ENCODE measurements around the gene PXDN.
"Not testable (repeated sequence)": the region's sequence is repeated elsewhere in the genome, so short reads cannot be mapped to it uniquely, and the experiment has no call there.

PXDN gene

DNA sequence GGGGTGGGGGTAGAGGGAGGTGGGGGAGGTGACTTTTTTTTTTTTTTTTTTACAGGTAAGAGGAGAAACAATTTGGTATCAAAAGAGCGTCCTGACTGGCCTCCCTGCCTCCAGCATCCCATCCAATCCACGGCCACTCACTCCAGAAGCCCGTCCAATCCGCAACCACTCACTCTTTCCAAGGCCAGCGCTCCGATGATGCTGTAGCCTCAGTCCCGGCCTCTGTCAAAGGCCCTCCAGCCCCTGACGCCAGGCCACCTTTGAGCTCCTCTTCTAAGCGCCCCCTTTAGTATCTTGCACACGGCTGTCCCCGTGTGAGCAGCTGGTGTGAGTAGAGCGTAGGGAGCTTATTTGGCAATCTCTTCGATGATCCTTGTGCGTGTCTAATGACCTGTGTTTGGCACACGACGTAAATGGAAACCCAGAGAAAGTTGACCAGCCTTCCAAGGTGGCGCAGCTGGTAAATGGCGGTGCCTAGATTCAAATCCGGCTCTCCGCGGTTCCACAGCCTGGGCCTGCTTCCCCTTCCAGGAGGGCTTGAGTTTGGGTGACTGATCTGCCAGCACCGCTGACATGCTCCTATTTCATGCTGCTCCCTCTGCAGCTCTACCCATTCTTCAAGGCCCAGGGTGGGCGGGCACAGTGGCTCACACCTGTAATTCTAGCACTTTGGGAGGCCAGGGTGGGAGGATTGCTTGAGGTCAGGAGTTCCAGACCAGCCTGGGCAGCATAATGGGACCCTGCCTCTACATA lies 23.8 kb upstream of the PXDN start:
- no peak overlapping the region for H3K4me3 ChIP-seq (ENCODE audit: low read depth, low read length)
- DNase-seq (ENCODE audit: low read depth): no peak
- TF ChIP-seq, protein P1, sequence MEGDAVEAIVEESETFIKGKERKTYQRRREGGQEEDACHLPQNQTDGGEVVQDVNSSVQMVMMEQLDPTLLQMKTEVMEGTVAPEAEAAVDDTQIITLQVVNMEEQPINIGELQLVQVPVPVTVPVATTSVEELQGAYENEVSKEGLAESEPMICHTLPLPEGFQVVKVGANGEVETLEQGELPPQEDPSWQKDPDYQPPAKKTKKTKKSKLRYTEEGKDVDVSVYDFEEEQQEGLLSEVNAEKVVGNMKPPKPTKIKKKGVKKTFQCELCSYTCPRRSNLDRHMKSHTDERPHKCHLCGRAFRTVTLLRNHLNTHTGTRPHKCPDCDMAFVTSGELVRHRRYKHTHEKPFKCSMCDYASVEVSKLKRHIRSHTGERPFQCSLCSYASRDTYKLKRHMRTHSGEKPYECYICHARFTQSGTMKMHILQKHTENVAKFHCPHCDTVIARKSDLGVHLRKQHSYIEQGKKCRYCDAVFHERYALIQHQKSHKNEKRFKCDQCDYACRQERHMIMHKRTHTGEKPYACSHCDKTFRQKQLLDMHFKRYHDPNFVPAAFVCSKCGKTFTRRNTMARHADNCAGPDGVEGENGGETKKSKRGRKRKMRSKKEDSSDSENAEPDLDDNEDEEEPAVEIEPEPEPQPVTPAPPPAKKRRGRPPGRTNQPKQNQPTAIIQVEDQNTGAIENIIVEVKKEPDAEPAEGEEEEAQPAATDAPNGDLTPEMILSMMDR (conservative IDR thresholded peaks at IDR 0.05; ENCODE audit: low read depth, low read length): no peak

DNA sequence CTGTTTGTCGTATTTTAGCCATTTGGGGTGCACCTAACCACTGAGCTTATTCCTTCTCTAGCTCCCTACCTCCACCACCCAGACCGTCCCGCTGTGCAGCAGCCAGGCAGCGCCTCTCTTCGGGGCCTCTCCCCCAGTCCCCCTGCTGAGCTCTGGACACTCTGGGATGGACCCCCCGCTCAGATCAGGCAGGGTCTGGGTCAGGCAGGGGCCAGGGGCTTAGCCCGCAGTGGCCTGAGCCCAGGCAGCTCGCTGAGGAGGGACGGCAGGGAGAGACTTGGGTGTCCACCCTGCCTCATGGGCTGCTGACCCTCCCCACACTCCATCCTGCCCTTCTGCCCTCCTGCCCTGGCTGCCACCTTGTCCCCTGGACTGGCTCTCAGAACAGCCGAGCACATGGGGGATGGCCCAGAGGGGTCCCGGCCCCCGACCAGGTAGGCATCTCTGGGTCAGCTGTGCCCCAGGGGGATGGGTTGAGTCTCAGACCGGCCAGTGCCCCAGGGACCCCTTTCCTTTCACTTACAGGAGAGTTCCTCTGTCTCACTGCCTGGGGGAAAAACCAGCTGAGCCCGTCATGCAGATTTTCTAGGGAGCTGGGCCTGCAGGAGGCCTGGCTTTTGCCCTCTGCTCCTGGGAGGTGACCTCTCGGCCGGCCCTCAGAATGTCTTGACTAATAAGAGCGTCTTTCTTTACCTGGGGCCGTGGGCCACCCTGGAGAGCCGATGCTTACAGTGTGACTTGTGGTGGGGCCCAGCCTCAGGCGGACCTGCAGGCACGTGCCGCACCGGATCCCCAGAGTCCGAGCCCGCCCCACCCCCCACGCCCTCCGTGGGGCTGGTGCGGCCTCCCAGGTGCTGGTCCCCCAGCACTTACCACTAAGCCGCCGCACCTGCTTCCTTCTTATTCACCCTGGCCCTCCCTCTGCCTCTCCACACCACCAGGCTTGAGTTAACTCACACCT lies 22.8 kb upstream of the PXDN start:
- DNase-seq (ENCODE audit: low read depth): no peak
- TF ChIP-seq, protein P1 (conservative IDR thresholded peaks at IDR 0.05; ENCODE audit: low read depth, low read length): no peak
- H3K4me3 ChIP-seq (ENCODE audit: low read depth, low read length): no peak overlapping the region

DNA sequence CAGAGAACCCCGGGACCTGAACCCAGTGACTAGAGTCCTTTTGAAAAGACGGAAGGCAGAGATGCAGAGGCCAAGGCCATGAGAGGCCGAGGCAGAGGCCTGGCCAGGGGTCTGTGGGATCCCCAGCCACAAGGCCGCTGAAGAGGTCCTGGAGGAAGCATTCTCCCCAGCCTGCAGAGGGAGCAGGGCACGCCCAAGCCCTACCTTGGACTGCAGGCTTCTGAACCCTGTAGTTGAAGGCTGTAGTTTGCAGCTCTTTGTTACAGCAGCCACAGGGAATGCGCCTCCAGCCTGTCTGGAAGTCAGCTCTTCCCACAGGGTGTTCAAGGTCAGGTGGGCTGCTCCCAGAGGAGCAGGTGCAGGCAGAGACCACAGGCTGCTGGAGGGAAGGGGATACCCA lies 22.1 kb upstream of the PXDN start:
- DNase-seq (ENCODE audit: low read depth): no peak
- no peak overlapping the region for H3K4me3 ChIP-seq (ENCODE audit: low read depth, low read length)
- TF ChIP-seq, protein P1 (conservative IDR thresholded peaks at IDR 0.05; ENCODE audit: low read depth, low read length): no peak

DNA sequence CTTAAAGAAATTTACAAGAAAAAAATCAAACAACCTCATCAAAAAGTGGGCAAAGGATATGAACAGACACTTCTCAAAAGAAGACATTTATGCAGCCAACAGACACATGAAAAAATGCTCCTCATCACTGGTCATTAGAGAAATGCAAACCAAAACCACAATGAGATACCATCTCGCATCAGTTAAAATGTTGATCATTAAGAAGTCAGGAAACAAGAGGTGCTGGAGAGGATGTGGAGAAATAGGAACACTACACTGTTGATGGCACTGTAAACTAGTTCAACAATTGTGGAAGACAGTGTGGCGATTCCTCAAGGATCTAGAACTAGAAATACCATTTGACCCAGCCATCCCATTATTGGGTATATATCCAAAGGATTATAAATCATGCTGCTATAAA lies 20.9 kb upstream of the PXDN start:
- not testable (repeated sequence) for DNase-seq (ENCODE audit: low read depth); H3K4me3 ChIP-seq (ENCODE audit: low read depth, low read length)

DNA sequence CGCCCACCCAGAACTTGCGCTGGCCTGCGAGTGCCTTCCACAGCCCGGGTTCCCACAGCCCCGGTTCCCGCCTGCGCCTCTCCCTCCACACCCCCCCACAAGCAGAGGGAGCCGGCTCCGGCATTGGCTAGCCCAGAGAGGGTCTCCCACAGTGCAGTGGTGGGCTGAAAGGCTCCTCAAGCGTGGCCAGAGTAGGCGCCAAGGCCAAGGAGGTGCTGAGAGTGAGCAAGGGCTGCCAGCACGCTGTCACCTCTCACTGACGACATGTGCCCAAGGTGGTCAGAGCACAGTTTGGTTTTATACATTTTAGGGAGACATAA lies 15.3 kb upstream of the PXDN start:
- TF ChIP-seq, protein P1 (conservative IDR thresholded peaks at IDR 0.05; ENCODE audit: low read depth, low read length): no peak
- no peak overlapping the region for H3K4me3 ChIP-seq (ENCODE audit: low read depth, low read length)
- no peak for DNase-seq (ENCODE audit: low read depth)

DNA sequence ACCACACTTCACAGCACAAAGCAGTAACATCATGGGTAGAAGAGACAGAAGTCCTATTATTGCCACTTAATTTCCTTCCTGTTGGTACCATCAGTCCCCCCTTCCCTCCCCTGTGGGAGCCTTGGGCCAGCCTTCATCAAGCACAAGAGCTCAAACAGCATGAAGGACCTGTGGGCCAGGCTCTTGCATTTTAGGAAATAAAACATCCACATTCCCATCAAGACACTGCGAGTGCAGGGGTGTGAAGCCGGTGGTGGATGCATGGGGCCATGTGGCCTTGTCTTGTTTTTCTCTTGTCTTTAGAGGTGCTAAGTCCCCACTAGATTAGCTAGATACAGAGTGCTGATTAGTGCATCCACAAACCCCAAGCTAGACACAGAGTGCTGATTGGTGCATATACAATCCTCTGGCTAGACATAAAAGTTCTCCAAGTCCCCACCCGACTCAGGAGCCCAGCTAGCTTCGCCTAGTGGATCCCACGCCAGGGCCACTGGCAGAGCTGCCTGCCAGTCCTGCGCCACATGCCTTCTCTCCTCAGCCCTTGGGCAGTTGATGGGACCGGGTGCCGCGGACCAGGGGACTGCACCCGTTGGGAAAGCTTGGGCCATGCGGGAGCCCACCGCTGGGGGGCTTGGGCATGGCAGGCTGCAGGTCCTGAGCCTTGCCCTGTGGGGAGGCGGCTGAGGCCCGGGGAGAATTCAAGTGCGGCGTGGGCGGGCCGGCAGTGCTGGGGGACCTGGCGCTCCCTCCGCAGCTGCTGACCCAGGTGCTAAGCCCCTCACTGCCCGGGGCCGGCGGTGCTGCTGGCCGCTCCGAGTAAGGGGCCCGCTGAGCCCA lies 14.7 kb upstream of the PXDN start:
- DNase-seq (ENCODE audit: low read depth): no peak
- TF ChIP-seq, protein P1 (conservative IDR thresholded peaks at IDR 0.05; ENCODE audit: low read depth, low read length): no peak
- H3K4me3 ChIP-seq (ENCODE audit: low read depth, low read length): no peak overlapping the region

DNA sequence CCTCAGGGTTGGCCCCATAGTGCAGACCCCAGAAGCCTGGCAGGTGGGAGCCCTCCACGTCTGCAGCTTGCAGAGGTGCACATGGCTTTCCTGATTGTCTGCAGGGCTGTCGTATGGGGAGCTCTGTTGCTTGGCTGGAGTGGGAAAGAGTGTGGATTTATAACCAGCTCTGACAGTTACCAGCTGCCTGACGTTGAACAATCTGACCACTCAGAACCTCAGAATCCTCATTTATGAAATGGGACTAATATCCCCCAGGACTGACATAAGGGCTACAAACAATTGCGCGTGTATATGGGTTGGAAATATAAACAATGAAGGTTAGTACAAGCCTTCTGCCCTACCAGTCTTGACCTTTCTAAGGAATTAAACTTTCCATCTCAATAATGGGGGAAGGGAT lies 13.9 kb upstream of the PXDN start:
- DNase-seq (ENCODE audit: low read depth): no peak
- H3K4me3 ChIP-seq (ENCODE audit: low read depth, low read length): no peak overlapping the region
- TF ChIP-seq, protein P1 (conservative IDR thresholded peaks at IDR 0.05; ENCODE audit: low read depth, low read length): no peak

All from choroid plexus epithelial cell (primary cell).